Osteoblast (primary cell): ENCODE measurements around the gene ANKRD34A. TPM values are rescaled to one million over a fixed set of nuclear protein-coding genes. Genes with fewer than 3 reads are reported as not detected.

Experiments
- DNase-seq: peaks from one replicate; pipeline ENCODE4 v3.0.0; 2011; ENCODE audit warnings: low spot score, mixed read lengths; ENCODE audit not compliant: insufficient read length; ENCODE audit errors: missing footprints
- H2AFZ ChIP-seq: 2 replicates; pipeline ENCODE4 v1.6.0; 2011; ENCODE audit warnings: mild to moderate bottlenecking, low read length
- H3K27ac ChIP-seq: 2 replicates; pipeline ENCODE4 v1.5.1; 2011; ENCODE audit warnings: mild to moderate bottlenecking, low read depth, low read length, moderate library complexity
- H3K27me3 ChIP-seq: 2 replicates; pipeline ENCODE4 v1.6.0; 2012; ENCODE audit warnings: mild to moderate bottlenecking, control low read depth, inconsistent platforms, low read length, moderate library complexity; ENCODE audit not compliant: insufficient read depth
- H3K36me3 ChIP-seq: 2 replicates; pipeline ENCODE4 v1.5.1; 2011; ENCODE audit warnings: mild to moderate bottlenecking, low read length, control low read depth, moderate library complexity; ENCODE audit not compliant: insufficient read depth
- H3K4me1 ChIP-seq: 2 replicates; pipeline ENCODE4 v1.5.1; 2011; ENCODE audit warnings: mild to moderate bottlenecking, low read length, control low read depth, moderate library complexity; ENCODE audit not compliant: insufficient read depth
- H3K4me2 ChIP-seq: 2 replicates; pipeline ENCODE4 v1.6.0; 2011; ENCODE audit warnings: mild to moderate bottlenecking, low read length; ENCODE audit not compliant: insufficient read depth
- H3K4me3 ChIP-seq: fragments of 200-600 bp; sonication (generic); 3 replicates; pipeline ENCODE4 v1.5.1; 2012; ENCODE audit warnings: mild to moderate bottlenecking, low read length, inconsistent platforms; ENCODE audit not compliant: insufficient read depth
- H3K79me2 ChIP-seq: 2 replicates; pipeline ENCODE4 v1.6.0; 2012; ENCODE audit warnings: mild to moderate bottlenecking, low read length, control low read depth, inconsistent platforms; ENCODE audit not compliant: insufficient read depth
- H3K9me3 ChIP-seq: 2 replicates; pipeline ENCODE4 v1.5.1; 2011; ENCODE audit warnings: low read depth, low read length, control low read depth
- H4K20me1 ChIP-seq: 2 replicates; pipeline ENCODE4 v1.6.0; 2012; ENCODE audit warnings: mild to moderate bottlenecking, low read length, control low read depth; ENCODE audit not compliant: insufficient read depth
- total RNA-seq: library from RNA; depleted of rRNA; stranded (reverse); fragments of >200 nt; gene quantifications from 2 replicates; pipeline ENCODE4 v1.2.3, GENCODE V29; 2012
- TF ChIP-seq, protein P1 (sequence below): IDR thresholded peaks from 2 replicates; pipeline ENCODE4 v1.5.1; 2011; ENCODE audit warnings: mild to moderate bottlenecking, low read depth, low read length, moderate library complexity; ENCODE audit errors: extremely low read depth

The ANKRD34A gene
- total RNA-seq, 1 donor: 1.1 TPM

DNA sequence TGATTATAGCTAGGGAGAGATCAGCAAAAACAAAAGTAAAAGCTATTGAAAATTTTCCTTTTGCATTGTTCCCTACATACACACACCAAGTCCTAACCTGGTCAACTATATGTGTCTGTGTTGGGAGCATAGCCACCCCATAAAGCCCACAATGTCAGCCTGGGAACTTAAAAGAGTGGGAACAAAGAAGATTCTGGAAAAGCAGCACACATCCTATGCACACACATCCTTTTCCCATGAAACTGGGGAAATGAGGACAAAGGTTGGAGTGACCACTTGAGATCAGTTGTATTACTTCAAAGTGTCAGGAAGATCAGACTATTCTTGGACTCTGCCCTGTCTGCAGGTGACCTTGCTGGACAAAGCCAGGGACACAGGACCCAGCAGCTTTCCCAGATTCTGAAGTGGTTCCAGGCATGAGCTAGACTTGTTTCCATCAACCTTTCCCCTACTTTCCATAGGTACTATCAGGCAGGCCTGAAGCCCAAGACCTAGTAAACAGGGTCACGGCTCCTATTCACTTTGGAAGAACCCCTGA is 16.2 kb upstream of the ANKRD34A start:
- Histone ChIP-seq H3K4me1 (peaks cover 41% of the 10 kb centered on the region), H3K27me3 (no peaks in the 10 kb centered on the region), H3K4me3 (no peak overlapping the region), H3K36me3 (no peaks in the 10 kb centered on the region), H3K9me3 (no peaks in the 10 kb centered on the region), H3K4me2 (peak overlapping the region; percentile 79), H3K27ac (peak overlapping the region; percentile 95), H3K79me2 (peaks cover 3% of the 10 kb centered on the region), H4K20me1 (no peaks in the 10 kb centered on the region), H2AFZ (no peak overlapping the region)
- no peak for DNase-seq
- TF ChIP-seq, protein P1, sequence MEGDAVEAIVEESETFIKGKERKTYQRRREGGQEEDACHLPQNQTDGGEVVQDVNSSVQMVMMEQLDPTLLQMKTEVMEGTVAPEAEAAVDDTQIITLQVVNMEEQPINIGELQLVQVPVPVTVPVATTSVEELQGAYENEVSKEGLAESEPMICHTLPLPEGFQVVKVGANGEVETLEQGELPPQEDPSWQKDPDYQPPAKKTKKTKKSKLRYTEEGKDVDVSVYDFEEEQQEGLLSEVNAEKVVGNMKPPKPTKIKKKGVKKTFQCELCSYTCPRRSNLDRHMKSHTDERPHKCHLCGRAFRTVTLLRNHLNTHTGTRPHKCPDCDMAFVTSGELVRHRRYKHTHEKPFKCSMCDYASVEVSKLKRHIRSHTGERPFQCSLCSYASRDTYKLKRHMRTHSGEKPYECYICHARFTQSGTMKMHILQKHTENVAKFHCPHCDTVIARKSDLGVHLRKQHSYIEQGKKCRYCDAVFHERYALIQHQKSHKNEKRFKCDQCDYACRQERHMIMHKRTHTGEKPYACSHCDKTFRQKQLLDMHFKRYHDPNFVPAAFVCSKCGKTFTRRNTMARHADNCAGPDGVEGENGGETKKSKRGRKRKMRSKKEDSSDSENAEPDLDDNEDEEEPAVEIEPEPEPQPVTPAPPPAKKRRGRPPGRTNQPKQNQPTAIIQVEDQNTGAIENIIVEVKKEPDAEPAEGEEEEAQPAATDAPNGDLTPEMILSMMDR: no peak

DNA sequence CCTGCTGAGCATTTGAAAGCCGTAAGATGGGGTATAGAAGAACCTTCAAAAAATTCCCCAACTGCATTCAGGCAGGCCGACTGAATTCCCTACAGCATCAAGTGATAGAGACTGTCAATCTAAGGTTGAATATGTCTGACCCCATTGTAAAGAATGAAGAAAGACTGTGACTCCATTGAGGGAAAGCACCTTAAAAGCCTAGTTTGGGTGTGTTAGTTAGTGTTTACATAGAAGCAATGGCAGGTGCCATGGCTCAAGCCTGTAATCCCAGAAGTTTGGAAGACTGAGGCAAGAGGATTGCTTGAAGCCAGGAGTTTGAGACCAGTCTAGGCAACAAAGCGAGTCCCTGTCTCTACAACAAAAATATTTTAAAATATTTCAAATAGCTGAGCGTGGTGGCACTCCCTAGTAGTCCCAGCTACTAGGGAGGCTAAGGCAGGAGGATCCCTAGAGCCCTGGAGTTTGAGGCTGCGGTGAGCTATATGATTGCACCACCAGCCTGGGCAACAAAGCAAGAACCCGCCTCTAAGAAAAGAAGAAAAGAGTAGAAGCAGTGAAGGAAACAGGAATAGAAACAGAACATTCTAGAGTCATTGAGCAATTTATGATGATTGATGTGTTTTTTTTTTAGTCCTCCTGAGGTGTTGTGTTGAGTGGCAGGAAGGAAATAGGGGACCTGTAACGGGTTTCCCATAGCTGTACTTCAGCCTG is 15.5 kb upstream of the ANKRD34A start:
- Histone ChIP-seq H3K27ac (peak overlapping the region; percentile 95), H3K9me3 (no peaks in the 10 kb centered on the region), H2AFZ (peak overlapping the region; percentile 37), H3K36me3 (no peaks in the 10 kb centered on the region), H4K20me1 (no peaks in the 10 kb centered on the region), H3K4me2 (peak overlapping the region; percentile 79), H3K4me3 (peak overlapping the region; percentile 37), H3K27me3 (no peaks in the 10 kb centered on the region), H3K4me1 (peaks cover 35% of the 10 kb centered on the region), H3K79me2 (peaks cover 5% of the 10 kb centered on the region)
- no peak for DNase-seq
- TF ChIP-seq, protein P1: no peak

DNA sequence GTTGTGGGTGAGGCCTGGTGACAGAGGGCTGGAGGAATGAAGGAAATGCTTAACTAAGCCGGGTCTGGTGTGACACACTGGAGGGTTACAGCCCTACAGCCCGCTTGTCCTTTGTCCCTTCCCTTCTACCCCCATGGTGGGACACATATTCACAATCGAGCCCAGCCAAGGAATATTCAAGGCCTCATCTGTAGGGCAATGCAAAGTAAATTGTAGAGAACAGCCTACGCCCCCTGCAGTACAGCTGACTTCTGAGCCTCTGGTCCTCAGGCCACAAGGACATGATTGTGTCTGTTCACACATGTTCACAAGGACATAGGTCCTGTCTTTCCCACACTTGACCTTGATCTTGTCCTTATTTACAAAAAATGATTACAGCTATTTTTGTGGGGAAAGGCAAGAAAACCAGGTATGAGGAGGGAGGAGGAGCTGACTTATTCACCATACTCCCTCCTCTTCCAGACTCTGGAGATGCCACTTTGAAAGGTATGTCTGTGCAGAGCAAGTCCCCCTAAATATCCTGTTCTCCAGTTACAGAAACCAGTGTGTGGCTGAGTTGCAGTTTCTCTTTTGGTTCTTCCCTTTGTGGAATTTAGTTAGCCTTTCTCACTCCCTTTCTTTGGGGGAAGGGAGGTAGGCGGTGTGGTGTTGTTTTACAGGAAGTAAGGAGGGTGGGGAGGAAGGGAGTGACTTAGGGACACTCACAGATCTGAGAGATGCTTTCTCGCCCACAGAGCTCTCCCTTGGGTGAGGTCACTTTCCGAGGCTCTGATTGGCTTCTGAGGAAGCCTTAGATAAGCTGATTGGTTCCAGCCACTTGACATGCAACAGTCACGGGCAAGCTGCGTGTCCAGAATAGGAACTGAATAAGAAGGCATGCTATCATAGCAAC is 14.7 kb upstream of the ANKRD34A start:
- no peaks in the 10 kb centered on the region for H3K9me3 ChIP-seq
- peaks cover 34% of the 10 kb centered on the region for H3K4me1 ChIP-seq
- peak overlapping the region; percentile 79 for H3K4me2 ChIP-seq
- peak overlapping the region; percentile 37 for H2AFZ ChIP-seq
- no peaks in the 10 kb centered on the region for H3K36me3 ChIP-seq
- DNase-seq: peak; percentile 97
- no peaks in the 10 kb centered on the region for H4K20me1 ChIP-seq
- peak overlapping the region; percentile 51 for H3K4me3 ChIP-seq
- peak overlapping the region; percentile 95 for H3K27ac ChIP-seq
- TF ChIP-seq, protein P1: peak; percentile 38
- peaks cover 5% of the 10 kb centered on the region for H3K79me2 ChIP-seq
- H3K27me3 ChIP-seq: no peaks in the 10 kb centered on the region
